Nephron progenitor cell (in vitro differentiated cells): ENCODE data around the gene RBM19.

Experiments used
- DNase-seq: peaks from one replicate; pipeline ENCODE4 v3.0.0; 2021
- H3K27ac Mint-ChIP-seq: 2 replicates; pipeline ENCODE4 v1.8.0; 2021; ENCODE audit warnings: mild to moderate bottlenecking, moderate library complexity, mixed read lengths
- H3K27me3 Mint-ChIP-seq: 2 replicates; pipeline ENCODE4 v1.8.0; 2021; ENCODE audit warnings: mild to moderate bottlenecking, low read depth, mixed read lengths; ENCODE audit not compliant: poor library complexity
- H3K36me3 Mint-ChIP-seq: 2 replicates; pipeline ENCODE4 v1.8.0; 2021; ENCODE audit warnings: low read depth, mixed read lengths
- H3K4me1 Mint-ChIP-seq: 2 replicates; pipeline ENCODE4 v1.8.0; 2021; ENCODE audit warnings: mixed read lengths
- H3K4me3 Mint-ChIP-seq: 2 replicates; pipeline ENCODE4 v1.8.0; 2021; ENCODE audit warnings: mild to moderate bottlenecking, moderate library complexity, mixed read lengths
- H3K9me3 Mint-ChIP-seq: 2 replicates; pipeline ENCODE4 v1.8.0; 2021; ENCODE audit warnings: mild to moderate bottlenecking, moderate library complexity, mixed read lengths
- TF ChIP-seq, protein P1 (sequence below): fragments of 200-600 bp; sonication (generic); IDR thresholded peaks from 2 replicates; pipeline ENCODE4 v1.5.0; 2021; ENCODE audit warnings: antibody characterized with exemption

RBM19 gene

GRCh38 chr12:113793250-113793649 is 172.9 kb downstream of the RBM19 start:
- TF ChIP-seq, protein P1, sequence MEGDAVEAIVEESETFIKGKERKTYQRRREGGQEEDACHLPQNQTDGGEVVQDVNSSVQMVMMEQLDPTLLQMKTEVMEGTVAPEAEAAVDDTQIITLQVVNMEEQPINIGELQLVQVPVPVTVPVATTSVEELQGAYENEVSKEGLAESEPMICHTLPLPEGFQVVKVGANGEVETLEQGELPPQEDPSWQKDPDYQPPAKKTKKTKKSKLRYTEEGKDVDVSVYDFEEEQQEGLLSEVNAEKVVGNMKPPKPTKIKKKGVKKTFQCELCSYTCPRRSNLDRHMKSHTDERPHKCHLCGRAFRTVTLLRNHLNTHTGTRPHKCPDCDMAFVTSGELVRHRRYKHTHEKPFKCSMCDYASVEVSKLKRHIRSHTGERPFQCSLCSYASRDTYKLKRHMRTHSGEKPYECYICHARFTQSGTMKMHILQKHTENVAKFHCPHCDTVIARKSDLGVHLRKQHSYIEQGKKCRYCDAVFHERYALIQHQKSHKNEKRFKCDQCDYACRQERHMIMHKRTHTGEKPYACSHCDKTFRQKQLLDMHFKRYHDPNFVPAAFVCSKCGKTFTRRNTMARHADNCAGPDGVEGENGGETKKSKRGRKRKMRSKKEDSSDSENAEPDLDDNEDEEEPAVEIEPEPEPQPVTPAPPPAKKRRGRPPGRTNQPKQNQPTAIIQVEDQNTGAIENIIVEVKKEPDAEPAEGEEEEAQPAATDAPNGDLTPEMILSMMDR = no peak
- Mint-ChIP-seq H3K4me3 (no peak overlapping the region), H3K9me3 (peaks cover 3% of the 10 kb centered on the region), H3K4me1 (peaks cover 33% of the 10 kb centered on the region), H3K36me3 (peaks cover 6% of the 10 kb centered on the region), H3K27me3 (peaks cover 19% of the 10 kb centered on the region), H3K27ac (no peak overlapping the region)
- DNase-seq = no peak

GRCh38 chr12:113792450-113792849 is 173.7 kb downstream of the RBM19 start:
- DNase-seq = no peak
- Mint-ChIP-seq H3K9me3 (peaks cover 9% of the 10 kb centered on the region), H3K27ac (no peak overlapping the region), H3K36me3 (peaks cover 6% of the 10 kb centered on the region), H3K27me3 (peaks cover 23% of the 10 kb centered on the region), H3K4me3 (no peak overlapping the region), H3K4me1 (peaks cover 25% of the 10 kb centered on the region)
- TF ChIP-seq, protein P1 = no peak

- Mint-ChIP-seq H3K4me3 (no peak overlapping the region), H3K9me3 (peaks cover 9% of the 10 kb centered on the region), H3K27ac (no peak overlapping the region), H3K36me3 (no peaks in the 10 kb centered on the region), H3K27me3 (peaks cover 9% of the 10 kb centered on the region), H3K4me1 (peaks cover 14% of the 10 kb centered on the region)
- no peak for DNase-seq
- TF ChIP-seq, protein P1 = no peak
These were observed 177.9 kb downstream of the RBM19 start for GRCh38 chr12:113788020-113788856.

DNA sequence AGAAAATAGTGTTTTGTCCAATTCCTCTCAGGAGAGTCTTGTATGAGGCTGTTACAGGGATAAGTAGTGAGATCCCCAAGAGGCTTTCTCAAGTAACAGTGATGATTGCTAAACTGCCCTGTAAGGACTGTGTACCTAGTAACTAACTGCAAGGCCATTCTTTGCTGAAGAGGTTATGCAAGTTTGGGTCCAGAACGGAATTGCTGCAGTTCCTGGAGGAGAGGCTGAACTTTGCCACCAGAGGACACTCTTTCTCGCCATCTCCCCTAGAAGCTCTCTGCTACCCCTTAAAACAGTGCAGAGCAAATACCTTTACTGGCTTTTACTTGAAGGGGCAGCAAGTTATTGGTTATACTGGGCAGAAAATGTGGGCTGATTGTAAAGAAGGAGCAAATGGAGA is 180.0 kb downstream of the RBM19 start:
- H3K27ac Mint-ChIP-seq = no peak overlapping the region
- H3K4me1 Mint-ChIP-seq = peaks cover 35% of the 10 kb centered on the region
- H3K4me3 Mint-ChIP-seq = no peak overlapping the region
- H3K27me3 Mint-ChIP-seq = peaks cover 9% of the 10 kb centered on the region
- no peaks in the 10 kb centered on the region for H3K36me3 Mint-ChIP-seq
- TF ChIP-seq, protein P1 = no peak
- DNase-seq = no peak
- H3K9me3 Mint-ChIP-seq = peaks cover 9% of the 10 kb centered on the region

DNA sequence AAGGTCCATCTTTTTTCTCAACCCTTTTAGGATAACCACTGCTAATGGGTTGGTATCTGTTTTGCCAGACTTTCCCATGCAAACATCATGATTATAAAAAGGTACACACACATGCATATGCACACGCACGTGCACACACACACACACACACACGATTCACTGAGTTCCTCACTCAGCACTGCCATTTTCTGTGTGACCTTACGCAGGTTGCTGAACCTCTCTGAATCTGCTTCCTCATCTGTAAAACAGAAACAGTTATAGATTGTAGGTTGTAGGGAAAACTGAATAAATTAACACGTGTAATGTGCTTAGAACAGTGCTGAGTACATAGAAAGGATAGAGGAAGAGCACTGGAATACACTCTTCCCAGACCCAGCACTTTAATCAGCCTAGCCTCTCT is 182.3 kb downstream of the RBM19 start:
- Mint-ChIP-seq H3K4me1 (peaks cover 43% of the 10 kb centered on the region), H3K27ac (no peak overlapping the region), H3K36me3 (no peaks in the 10 kb centered on the region), H3K9me3 (peaks cover 16% of the 10 kb centered on the region), H3K4me3 (no peak overlapping the region), H3K27me3 (peaks cover 4% of the 10 kb centered on the region)
- TF ChIP-seq, protein P1 = no peak
- no peak for DNase-seq

- no peaks in the 10 kb centered on the region for H3K27me3 Mint-ChIP-seq
These were observed 183.3 kb downstream of the RBM19 start for GRCh38 chr12:113782873-113783272.

More at GRCh38 chr12:113782873-113783272, 183.3 kb downstream of the RBM19 start:
- H3K4me1 Mint-ChIP-seq = peaks cover 44% of the 10 kb centered on the region
- H3K4me3 Mint-ChIP-seq = peak overlapping the region; percentile 42
- H3K27ac Mint-ChIP-seq = peak overlapping the region; percentile 64
- peak; percentile 45 for DNase-seq
- peaks cover 9% of the 10 kb centered on the region for H3K9me3 Mint-ChIP-seq
- no peaks in the 10 kb centered on the region for H3K36me3 Mint-ChIP-seq
- TF ChIP-seq, protein P1 = no peak
